Breast epithelium (tissue), 3 donors: ENCODE data around the gene RITA1.

Experiments
- POLR2A ChIP-seq: fragments of 450-650 bp; IDR thresholded peaks from one replicate; pipeline ENCODE4 v1.6.1; 2016; ENCODE audit warnings: antibody characterized with exemption, mild to moderate bottlenecking, moderate library complexity
- TF ChIP-seq, protein P1 (sequence below), 3 donors: fragments of 450-650 bp; IDR thresholded peaks; one replicate each; pipeline ENCODE4 v1.5.1; 2016 to 2017; ENCODE audit warnings: antibody characterized with exemption in 3 of 3, mild to moderate bottlenecking in 3 of 3, moderate library complexity in 3 of 3

DNA sequence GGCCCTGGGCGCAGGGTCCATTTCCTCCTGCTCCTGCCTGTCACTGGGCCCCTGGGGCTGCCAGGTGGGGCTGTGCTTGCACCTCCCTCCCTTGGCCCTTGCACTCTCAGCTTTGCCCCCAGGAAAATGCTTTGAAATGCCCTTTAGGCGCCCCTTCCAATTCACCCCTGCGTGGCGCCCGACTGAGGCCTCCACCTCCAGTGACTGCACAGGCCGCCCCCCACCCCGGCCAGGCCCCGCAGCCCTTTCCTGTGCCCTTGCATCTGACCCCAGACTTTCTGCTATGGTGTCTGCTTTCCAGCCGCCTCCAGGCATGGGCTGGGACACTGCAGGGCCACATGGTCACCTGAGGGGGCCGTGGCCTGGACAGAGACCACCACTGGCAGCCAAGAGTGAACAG is 17.7 kb upstream of the RITA1 start:
- TF ChIP-seq, protein P1, sequence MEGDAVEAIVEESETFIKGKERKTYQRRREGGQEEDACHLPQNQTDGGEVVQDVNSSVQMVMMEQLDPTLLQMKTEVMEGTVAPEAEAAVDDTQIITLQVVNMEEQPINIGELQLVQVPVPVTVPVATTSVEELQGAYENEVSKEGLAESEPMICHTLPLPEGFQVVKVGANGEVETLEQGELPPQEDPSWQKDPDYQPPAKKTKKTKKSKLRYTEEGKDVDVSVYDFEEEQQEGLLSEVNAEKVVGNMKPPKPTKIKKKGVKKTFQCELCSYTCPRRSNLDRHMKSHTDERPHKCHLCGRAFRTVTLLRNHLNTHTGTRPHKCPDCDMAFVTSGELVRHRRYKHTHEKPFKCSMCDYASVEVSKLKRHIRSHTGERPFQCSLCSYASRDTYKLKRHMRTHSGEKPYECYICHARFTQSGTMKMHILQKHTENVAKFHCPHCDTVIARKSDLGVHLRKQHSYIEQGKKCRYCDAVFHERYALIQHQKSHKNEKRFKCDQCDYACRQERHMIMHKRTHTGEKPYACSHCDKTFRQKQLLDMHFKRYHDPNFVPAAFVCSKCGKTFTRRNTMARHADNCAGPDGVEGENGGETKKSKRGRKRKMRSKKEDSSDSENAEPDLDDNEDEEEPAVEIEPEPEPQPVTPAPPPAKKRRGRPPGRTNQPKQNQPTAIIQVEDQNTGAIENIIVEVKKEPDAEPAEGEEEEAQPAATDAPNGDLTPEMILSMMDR (IDR thresholded peaks at IDR 0.05), result no peak
- no peak for TF ChIP-seq POLR2A
